Endodermal cell (in vitro differentiated cells): ENCODE results near the gene CELF2. TPM values are rescaled to one million over a fixed set of nuclear protein-coding genes. Genes with fewer than 3 reads are reported as not detected.
A peak's percentile ranks its signal among the peaks of the same experiment; 100 is the strongest.

ENCODE experiments used
- DNase-seq: peaks from one replicate; pipeline ENCODE4 v3.0.0-alpha.2; 2017
- H3K27ac ChIP-seq: 2 replicates; pipeline ENCODE4 v1.5.1; 2013; ENCODE audit warnings: mild to moderate bottlenecking, low read depth, low read length, moderate library complexity
- H3K27me3 ChIP-seq: 2 replicates; pipeline ENCODE4 v1.6.1; 2013; ENCODE audit warnings: mild to moderate bottlenecking, low read length, moderate library complexity; ENCODE audit not compliant: insufficient read depth, control insufficient read depth, poor library complexity, severe bottlenecking
- H3K36me3 ChIP-seq: 2 replicates; pipeline ENCODE4 v1.7.0; 2013; ENCODE audit warnings: mild to moderate bottlenecking, low read length, moderate library complexity; ENCODE audit not compliant: control insufficient read depth, insufficient read depth
- H3K4me1 ChIP-seq: one replicate; pipeline ENCODE4 v1.7.0; 2013; ENCODE audit warnings: low read length; ENCODE audit not compliant: control insufficient read depth, insufficient read depth
- H3K4me3 ChIP-seq: 2 replicates; pipeline ENCODE4 v1.5.1; 2013; ENCODE audit warnings: mild to moderate bottlenecking, low read length, moderate library complexity
- H3K9ac ChIP-seq: 2 replicates; pipeline ENCODE4 v1.6.1; 2013; ENCODE audit warnings: mild to moderate bottlenecking, low read length, moderate library complexity; ENCODE audit not compliant: poor library complexity, severe bottlenecking; ENCODE audit errors: extremely low read depth
- H3K9me3 ChIP-seq: 2 replicates; pipeline ENCODE4 v1.6.1; 2013; ENCODE audit warnings: mild to moderate bottlenecking, low read length, moderate library complexity; ENCODE audit not compliant: control insufficient read depth
- H3K27ac Mint-ChIP-seq: 2 replicates; pipeline ENCODE4 v1.8.0; 2020; ENCODE audit warnings: mixed read lengths
- H3K27me3 Mint-ChIP-seq: 2 replicates; pipeline ENCODE4 v1.8.0; 2021; ENCODE audit warnings: mild to moderate bottlenecking, mixed read lengths; ENCODE audit not compliant: insufficient read depth
- H3K36me3 Mint-ChIP-seq: 2 replicates; pipeline ENCODE4 v1.8.0; 2020; ENCODE audit warnings: low read depth, mixed read lengths
- H3K4me1 Mint-ChIP-seq: 2 replicates; pipeline ENCODE4 v1.8.0; 2020; ENCODE audit warnings: mixed read lengths
- H3K4me3 Mint-ChIP-seq: 2 replicates; pipeline ENCODE4 v1.8.0; 2020; ENCODE audit warnings: mild to moderate bottlenecking, moderate library complexity, mixed read lengths
- H3K9me3 Mint-ChIP-seq: 2 replicates; pipeline ENCODE4 v1.8.0; 2020; ENCODE audit warnings: mild to moderate bottlenecking, mixed read lengths
- WGBS, 2 experiments: methylation state at CpG; one replicate each; pipeline versions ENCODE4 v1.1.5 to v1.1.7; 2013; ENCODE audit warnings: missing lambda C conversion rate in 2 of 2, mixed read lengths in 1 of 2; ENCODE audit not compliant: insufficient coverage in 1 of 2, insufficient read length in 1 of 2; 5-methylcytosine and 5-hydroxymethylcytosine counted together
- total RNA-seq, 2 donors: library from RNA; stranded (reverse); fragmentation: NEBNext Ultra II Directional in 1 of 2; extraction: Animal tissue kit (Norgen Biotek cat#: 25700) in 1 of 2; gene quantifications; 2 replicates in 1 of 2; 3 replicates in 1 of 2; pipeline ENCODE4 v1.2.1, GENCODE V29; 2021
- TF ChIP-seq, protein P1 (sequence below): fragments of 200-600 bp; sonication (generic); conservative IDR thresholded peaks from 2 replicates; pipeline ENCODE4 v1.5.0; 2021; ENCODE audit warnings: antibody characterized with exemption, mild to moderate bottlenecking

The CELF2 gene
- total RNA-seq, 2 donors from 2014 or later, result 79.9 to 96.1 TPM

DNA sequence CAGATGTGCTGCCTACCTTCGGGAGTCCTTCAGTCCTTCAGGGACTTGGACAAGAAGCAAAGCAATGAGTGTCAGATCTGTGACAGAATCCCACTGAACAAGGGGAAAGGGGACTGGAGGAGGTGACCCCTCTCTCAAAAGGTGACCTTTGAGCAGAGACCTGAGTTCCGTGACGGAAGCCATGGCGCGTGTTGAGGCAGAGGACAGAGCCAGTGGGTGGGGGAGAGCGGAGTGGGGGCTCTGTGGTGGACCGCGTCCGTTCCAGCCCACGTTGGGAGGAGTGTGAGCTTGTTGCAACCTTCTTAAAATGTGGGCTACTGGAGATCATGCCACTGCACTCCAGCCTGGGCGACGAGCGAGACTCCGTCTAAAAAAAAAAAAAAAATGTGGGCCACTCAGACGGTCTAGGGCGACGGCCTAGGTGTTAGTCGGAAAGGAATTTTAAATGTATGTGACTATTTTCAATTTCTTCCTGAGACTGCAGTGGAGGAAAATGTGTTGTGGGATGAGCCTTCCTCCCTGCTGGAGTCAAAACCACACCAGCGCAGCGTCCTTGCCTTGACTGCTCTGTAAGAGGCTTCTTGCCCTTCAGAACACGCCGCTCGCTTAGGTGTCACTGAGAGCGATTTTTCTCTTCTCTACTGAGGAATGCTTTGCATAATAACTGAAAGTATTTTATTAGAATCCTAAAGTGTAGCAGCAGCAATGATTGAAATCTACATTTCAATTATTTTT is 272.7 kb downstream of the CELF2 start:
- peaks cover 76% of the 10 kb centered on the region for H3K36me3 Mint-ChIP-seq
- TF ChIP-seq, protein P1, sequence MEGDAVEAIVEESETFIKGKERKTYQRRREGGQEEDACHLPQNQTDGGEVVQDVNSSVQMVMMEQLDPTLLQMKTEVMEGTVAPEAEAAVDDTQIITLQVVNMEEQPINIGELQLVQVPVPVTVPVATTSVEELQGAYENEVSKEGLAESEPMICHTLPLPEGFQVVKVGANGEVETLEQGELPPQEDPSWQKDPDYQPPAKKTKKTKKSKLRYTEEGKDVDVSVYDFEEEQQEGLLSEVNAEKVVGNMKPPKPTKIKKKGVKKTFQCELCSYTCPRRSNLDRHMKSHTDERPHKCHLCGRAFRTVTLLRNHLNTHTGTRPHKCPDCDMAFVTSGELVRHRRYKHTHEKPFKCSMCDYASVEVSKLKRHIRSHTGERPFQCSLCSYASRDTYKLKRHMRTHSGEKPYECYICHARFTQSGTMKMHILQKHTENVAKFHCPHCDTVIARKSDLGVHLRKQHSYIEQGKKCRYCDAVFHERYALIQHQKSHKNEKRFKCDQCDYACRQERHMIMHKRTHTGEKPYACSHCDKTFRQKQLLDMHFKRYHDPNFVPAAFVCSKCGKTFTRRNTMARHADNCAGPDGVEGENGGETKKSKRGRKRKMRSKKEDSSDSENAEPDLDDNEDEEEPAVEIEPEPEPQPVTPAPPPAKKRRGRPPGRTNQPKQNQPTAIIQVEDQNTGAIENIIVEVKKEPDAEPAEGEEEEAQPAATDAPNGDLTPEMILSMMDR, result no peak
- H3K4me1 Mint-ChIP-seq, result no peaks in the 10 kb centered on the region
- Histone ChIP-seq H3K4me1 (no peaks in the 10 kb centered on the region), H3K4me3 (no peak overlapping the region), H3K27me3 (no peaks in the 10 kb centered on the region), H3K27ac (no peak overlapping the region), H3K9ac (no peak overlapping the region), H3K9me3 (no peaks in the 10 kb centered on the region), H3K36me3 (peaks cover 82% of the 10 kb centered on the region)
- H3K4me3 Mint-ChIP-seq, result no peak overlapping the region
- H3K27ac Mint-ChIP-seq, result peak overlapping the region; percentile 66
- 95 to 98% methylated on average over 12 to 24 of the region's 24 CpGs for WGBS, 2 experiments
- no peaks in the 10 kb centered on the region for H3K27me3 Mint-ChIP-seq
- H3K9me3 Mint-ChIP-seq, result no peaks in the 10 kb centered on the region
- no peak for DNase-seq

DNA sequence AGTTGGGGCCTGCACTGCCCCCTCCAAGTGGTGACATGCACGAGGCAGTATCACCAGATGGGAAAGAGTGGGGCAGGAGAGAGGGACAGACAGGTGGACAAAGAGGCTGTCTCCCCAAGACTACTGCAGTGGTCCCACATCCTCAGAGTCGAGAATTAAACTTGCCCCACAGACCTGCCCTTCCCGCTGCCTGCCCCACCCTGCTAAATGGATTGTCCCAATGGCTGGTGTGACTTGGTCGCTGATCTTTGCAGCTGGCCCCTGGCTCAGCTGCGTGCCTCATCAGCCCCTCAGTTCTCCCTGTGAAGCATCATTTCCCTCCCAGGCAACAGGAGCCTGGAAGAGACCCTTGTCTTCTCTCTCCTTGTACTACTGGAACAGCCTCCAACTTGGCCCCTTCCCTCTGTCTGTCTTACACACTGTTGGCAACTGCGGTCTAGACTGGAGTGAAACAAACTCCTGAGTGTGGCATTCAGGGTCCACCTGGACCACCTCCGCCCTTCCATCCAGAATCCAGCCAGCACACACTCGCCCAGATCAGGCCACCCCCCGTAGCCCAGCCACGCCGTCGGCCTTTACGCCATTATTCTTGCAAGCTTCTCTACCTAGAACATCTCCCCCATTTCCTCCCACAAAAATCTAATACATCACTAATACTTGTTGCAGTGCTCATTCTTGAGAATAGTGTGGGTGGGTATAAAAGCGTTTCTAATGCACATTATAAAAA is 275.1 kb downstream of the CELF2 start:
- no peaks in the 10 kb centered on the region for H3K4me1 Mint-ChIP-seq
- WGBS, 2 experiments, result 95% methylated on average over 8 to 13 of the region's 14 CpGs
- peaks cover 88% of the 10 kb centered on the region for H3K36me3 ChIP-seq
- TF ChIP-seq, protein P1, result no peak
- peaks cover 90% of the 10 kb centered on the region for H3K36me3 Mint-ChIP-seq
- H3K27ac Mint-ChIP-seq, result no peak overlapping the region
- H3K4me1 ChIP-seq, result no peaks in the 10 kb centered on the region
- H3K27ac ChIP-seq, result no peak overlapping the region
- H3K9ac ChIP-seq, result no peak overlapping the region
- H3K9me3 Mint-ChIP-seq, result no peaks in the 10 kb centered on the region
- H3K27me3 Mint-ChIP-seq, result no peaks in the 10 kb centered on the region
- no peaks in the 10 kb centered on the region for H3K9me3 ChIP-seq
- no peak for DNase-seq
- H3K4me3 ChIP-seq, result no peak overlapping the region
- H3K4me3 Mint-ChIP-seq, result no peak overlapping the region
- H3K27me3 ChIP-seq, result no peaks in the 10 kb centered on the region

DNA sequence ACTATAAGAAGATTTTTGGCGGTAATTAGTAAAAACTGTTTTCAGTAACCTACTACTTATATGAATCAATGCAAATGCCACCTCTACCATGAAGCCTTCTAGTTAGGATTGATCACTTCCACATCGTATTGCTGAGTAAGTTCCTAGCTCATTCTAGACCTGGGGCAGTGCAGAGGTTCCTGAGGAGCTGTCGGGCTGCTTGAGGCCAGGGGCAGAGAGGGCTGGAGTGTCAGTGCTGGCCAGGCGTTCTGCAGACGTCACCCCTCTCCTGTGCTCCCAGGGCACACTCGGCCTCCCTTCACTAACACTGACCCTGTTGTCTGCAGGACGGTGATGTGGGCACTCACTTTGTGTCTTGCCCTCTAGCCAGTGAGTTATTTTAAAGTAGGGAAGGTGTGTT is 275.7 kb downstream of the CELF2 start:
- Histone ChIP-seq H3K4me1 (no peaks in the 10 kb centered on the region), H3K27ac (no peak overlapping the region), H3K27me3 (no peaks in the 10 kb centered on the region), H3K36me3 (peaks cover 82% of the 10 kb centered on the region), H3K9me3 (no peaks in the 10 kb centered on the region), H3K4me3 (no peak overlapping the region), H3K9ac (no peak overlapping the region)
- no peak overlapping the region for H3K27ac Mint-ChIP-seq
- H3K9me3 Mint-ChIP-seq, result no peaks in the 10 kb centered on the region
- DNase-seq, result no peak
- H3K36me3 Mint-ChIP-seq, result peaks cover 91% of the 10 kb centered on the region
- H3K27me3 Mint-ChIP-seq, result no peaks in the 10 kb centered on the region
- TF ChIP-seq, protein P1, result no peak
- H3K4me1 Mint-ChIP-seq, result no peaks in the 10 kb centered on the region
- no peak overlapping the region for H3K4me3 Mint-ChIP-seq
- WGBS, 2 experiments, result 93% methylated on average over 7 of the region's 7 CpGs; no CpG with 5 or more reads in 1 of the 2 experiments
